ENCODE data around the gene RARG.

GRCh38 chr12:53180931-53181645, 50.9 kb downstream of the RARG start:
- no peak for TF ChIP-seq CTCF (IDR thresholded peaks at IDR 0.05)
- TF ChIP-seq POLR2A (IDR thresholded peaks at IDR 0.05): no peak
